Measurements from ENCODE around the gene CFAP74. TPM values are rescaled to one million over a fixed set of nuclear protein-coding genes. Genes with fewer than 3 reads are reported as not detected.

The CFAP74 gene
- total RNA-seq, 1 donor from 2014 or later: under 0.01 TPM

DNA sequence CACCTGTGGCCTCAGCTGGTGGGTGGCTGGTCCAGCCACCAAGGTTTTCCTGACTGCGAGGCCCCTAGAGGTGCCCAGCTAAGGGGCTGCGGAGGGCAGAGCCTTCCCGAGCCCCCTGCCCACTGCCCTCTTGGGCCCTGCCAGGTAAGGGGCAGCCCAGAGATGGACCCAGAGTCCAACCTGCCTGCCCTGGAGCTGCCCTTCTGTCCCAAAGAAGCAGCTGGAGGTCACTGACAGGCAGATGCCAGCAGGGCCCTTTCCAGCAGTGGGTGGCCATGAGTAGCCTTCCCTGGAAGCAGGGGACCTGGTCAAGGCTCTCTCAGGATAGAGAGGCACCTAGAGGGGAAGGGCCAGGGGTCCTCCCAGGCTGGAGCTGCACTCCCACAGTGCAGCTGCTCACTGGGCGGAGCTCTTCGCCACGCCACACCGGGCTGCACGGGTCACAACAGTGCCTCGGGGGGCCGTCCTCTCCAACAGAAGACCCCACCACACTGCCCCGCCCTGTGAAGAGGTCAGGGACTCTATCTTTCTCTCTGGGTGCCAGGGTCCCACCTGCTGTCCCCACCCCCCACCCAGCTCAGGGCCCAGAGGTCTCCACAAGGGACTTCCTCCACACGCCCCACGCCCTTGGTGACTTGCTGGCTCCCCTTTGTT is 101.8 kb downstream of the CFAP74 start:
- H3K4me3 ChIP-seq (ENCODE audit: low read length in 3 of 3): no peak overlapping the region
- H3K27ac ChIP-seq (ENCODE audit: low read depth, low read length): no peak overlapping the region
- H3K27me3 ChIP-seq (ENCODE audit: control insufficient read depth in 3 of 3, insufficient read depth in 3 of 3, low read length in 3 of 3): peaks cover 0 to 2% (median 0%) of the 10 kb centered on the region in 3 donors
- H3K9ac ChIP-seq (ENCODE audit: low read depth in 1 of 3, low read length in 3 of 3): no peak overlapping the region
- H3K9me3 ChIP-seq (ENCODE audit: control insufficient read depth in 3 of 3, low read length in 3 of 3): no peaks in the 10 kb centered on the region
- H3K4me1 ChIP-seq (ENCODE audit: control insufficient read depth in 3 of 3, insufficient read depth in 3 of 3, low read length in 3 of 3): peaks cover 3 to 9% (median 5%) of the 10 kb centered on the region in 3 donors
- no peaks in the 10 kb centered on the region for H3K36me3 ChIP-seq (ENCODE audit: control insufficient read depth in 3 of 3, insufficient read depth in 3 of 3, low read length in 3 of 3)

DNA sequence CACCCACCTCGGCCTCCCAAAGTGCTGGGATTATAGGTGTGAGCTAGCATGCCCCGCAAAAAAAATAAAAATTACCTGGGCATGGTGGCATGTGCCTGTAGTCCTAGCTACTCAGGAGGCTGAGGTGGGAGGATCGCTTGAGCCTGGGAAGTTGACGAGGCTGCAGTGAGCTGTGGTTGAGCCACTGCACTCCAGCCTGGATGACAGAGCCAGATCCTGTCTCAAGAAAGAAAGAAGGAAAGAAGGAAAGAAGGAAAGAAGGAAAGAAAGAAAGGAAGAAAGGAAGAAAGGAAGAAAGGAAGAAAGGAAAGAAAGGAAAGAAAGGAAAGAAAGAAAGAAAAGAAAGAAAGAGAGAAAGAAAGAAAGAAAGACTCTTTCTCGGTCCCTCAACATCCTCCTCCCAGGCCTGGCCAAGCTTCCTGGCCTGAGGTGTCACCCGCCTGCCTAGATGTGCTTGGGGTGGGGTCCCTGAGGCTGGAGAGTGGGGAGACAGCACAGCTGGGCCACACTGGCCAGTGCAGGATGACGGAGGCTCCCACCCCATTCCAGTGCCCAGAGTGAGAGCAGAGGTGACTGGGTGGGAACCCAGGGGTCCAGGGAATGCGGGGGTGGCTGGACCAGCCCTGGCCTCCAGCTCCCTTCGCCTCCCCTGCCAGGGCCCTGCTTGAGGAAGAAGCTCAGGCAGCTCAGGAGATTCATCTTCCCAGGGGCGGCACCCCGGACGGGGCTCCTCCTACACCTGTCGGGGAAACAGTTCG is 102.5 kb downstream of the CFAP74 start:
- Histone ChIP-seq H3K36me3 (ENCODE audit: control insufficient read depth in 3 of 3, insufficient read depth in 3 of 3, low read length in 3 of 3) (no peaks in the 10 kb centered on the region), H3K27me3 (ENCODE audit: control insufficient read depth in 3 of 3, insufficient read depth in 3 of 3, low read length in 3 of 3) (peaks cover 0 to 2% (median 0%) of the 10 kb centered on the region in 3 donors), H3K4me3 (ENCODE audit: low read length in 3 of 3) (no peak overlapping the region), H3K9ac (ENCODE audit: low read depth in 1 of 3, low read length in 3 of 3) (no peak overlapping the region), H3K4me1 (ENCODE audit: control insufficient read depth in 3 of 3, insufficient read depth in 3 of 3, low read length in 3 of 3) (peaks cover 1 to 3% (median 2%) of the 10 kb centered on the region in 3 donors), H3K27ac (ENCODE audit: low read depth, low read length) (no peak overlapping the region), H3K9me3 (ENCODE audit: control insufficient read depth in 3 of 3, low read length in 3 of 3) (no peaks in the 10 kb centered on the region)

- no peaks in the 10 kb centered on the region for H3K36me3 ChIP-seq (ENCODE audit: control insufficient read depth in 3 of 3, insufficient read depth in 3 of 3, low read length in 3 of 3)
- no peak overlapping the region for H3K9ac ChIP-seq (ENCODE audit: low read depth in 1 of 3, low read length in 3 of 3)
- H3K4me1 ChIP-seq (ENCODE audit: control insufficient read depth in 3 of 3, insufficient read depth in 3 of 3, low read length in 3 of 3): peaks cover 5 to 12% (median 9%) of the 10 kb centered on the region in 3 donors
- H3K27me3 ChIP-seq (ENCODE audit: control insufficient read depth in 3 of 3, insufficient read depth in 3 of 3, low read length in 3 of 3): peaks cover 4 to 13% (median 6%) of the 10 kb centered on the region in 3 donors
- H3K9me3 ChIP-seq (ENCODE audit: control insufficient read depth in 3 of 3, low read length in 3 of 3): no peaks in the 10 kb centered on the region
- H3K27ac ChIP-seq (ENCODE audit: low read depth, low read length): no peak overlapping the region
- H3K4me3 ChIP-seq (ENCODE audit: low read length in 3 of 3): no peak overlapping the region
Observed at GRCh38 chr1:1899967-1900327, 103.6 kb downstream of the CFAP74 start.

DNA sequence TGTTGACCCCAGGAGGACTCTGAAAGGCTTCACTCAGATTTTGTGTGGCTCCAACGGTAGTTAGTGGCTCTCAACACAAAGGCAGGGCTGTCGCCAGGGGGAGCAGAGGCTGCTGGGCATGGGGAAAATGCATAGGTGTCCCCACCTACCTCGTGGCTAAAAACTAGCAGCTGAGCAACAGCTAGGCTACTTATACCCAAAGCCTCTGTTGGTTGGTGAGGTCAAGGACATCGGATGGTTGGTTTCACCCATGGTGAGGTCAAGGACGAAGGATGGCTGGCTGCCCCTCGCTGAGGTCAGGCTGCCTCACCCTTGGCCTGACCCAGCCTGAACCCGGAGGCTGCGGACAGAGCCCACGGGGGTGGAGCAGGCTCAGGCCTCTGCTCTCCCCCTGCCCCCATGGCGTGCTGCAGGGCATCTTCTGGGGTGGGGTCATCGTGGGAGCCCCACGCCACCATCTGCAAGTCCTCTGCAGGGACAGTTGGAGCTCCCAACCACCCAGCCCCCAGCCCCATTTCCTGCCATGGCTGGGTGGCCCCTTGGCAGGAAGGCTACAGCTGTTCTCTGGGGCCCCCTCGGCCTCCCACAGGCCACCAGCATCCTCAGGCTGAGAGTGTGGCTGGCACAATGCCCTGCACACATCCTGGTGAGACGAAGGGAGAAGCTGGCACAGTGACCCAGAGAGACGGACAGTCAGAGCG is 104.2 kb downstream of the CFAP74 start:
- H3K9me3 ChIP-seq (ENCODE audit: control insufficient read depth in 3 of 3, low read length in 3 of 3): no peaks in the 10 kb centered on the region
- H3K4me1 ChIP-seq (ENCODE audit: control insufficient read depth in 3 of 3, insufficient read depth in 3 of 3, low read length in 3 of 3): peaks cover 10 to 18% (median 14%) of the 10 kb centered on the region in 3 donors
- H3K36me3 ChIP-seq (ENCODE audit: control insufficient read depth in 3 of 3, insufficient read depth in 3 of 3, low read length in 3 of 3): no peaks in the 10 kb centered on the region
- no peak overlapping the region for H3K9ac ChIP-seq (ENCODE audit: low read depth in 1 of 3, low read length in 3 of 3)
- peaks cover 4 to 13% (median 10%) of the 10 kb centered on the region in 3 donors for H3K27me3 ChIP-seq (ENCODE audit: control insufficient read depth in 3 of 3, insufficient read depth in 3 of 3, low read length in 3 of 3)
- no peak overlapping the region for H3K4me3 ChIP-seq (ENCODE audit: low read length in 3 of 3)
- H3K27ac ChIP-seq (ENCODE audit: low read depth, low read length): no peak overlapping the region

GRCh38 chr1:1898246-1898933 is 105.2 kb downstream of the CFAP74 start:
- Histone ChIP-seq H3K27ac (ENCODE audit: low read depth, low read length) (no peak overlapping the region), H3K9ac (ENCODE audit: low read depth in 1 of 3, low read length in 3 of 3) (no peak overlapping the region), H3K9me3 (ENCODE audit: control insufficient read depth in 3 of 3, low read length in 3 of 3) (no peaks in the 10 kb centered on the region), H3K27me3 (ENCODE audit: control insufficient read depth in 3 of 3, insufficient read depth in 3 of 3, low read length in 3 of 3) (peaks cover 4 to 13% (median 10%) of the 10 kb centered on the region in 3 donors), H3K4me3 (ENCODE audit: low read length in 3 of 3) (no peak overlapping the region), H3K36me3 (ENCODE audit: control insufficient read depth in 3 of 3, insufficient read depth in 3 of 3, low read length in 3 of 3) (no peaks in the 10 kb centered on the region), H3K4me1 (ENCODE audit: control insufficient read depth in 3 of 3, insufficient read depth in 3 of 3, low read length in 3 of 3) (peaks cover 15 to 28% (median 24%) of the 10 kb centered on the region in 3 donors)

GRCh38 chr1:1895456-1896336 is 107.9 kb downstream of the CFAP74 start:
- H3K4me1 ChIP-seq (ENCODE audit: control insufficient read depth in 3 of 3, insufficient read depth in 3 of 3, low read length in 3 of 3): peaks cover 24 to 44% (median 40%) of the 10 kb centered on the region in 3 donors
- H3K27me3 ChIP-seq (ENCODE audit: control insufficient read depth in 3 of 3, insufficient read depth in 3 of 3, low read length in 3 of 3): peaks cover 4 to 13% (median 10%) of the 10 kb centered on the region in 3 donors
- H3K27ac ChIP-seq (ENCODE audit: low read depth, low read length): no peak overlapping the region
- H3K9ac ChIP-seq (ENCODE audit: low read depth in 1 of 3, low read length in 3 of 3): peak overlapping the region in 1 of 3 donors; percentile 62
- H3K9me3 ChIP-seq (ENCODE audit: control insufficient read depth in 3 of 3, low read length in 3 of 3): no peaks in the 10 kb centered on the region
- H3K4me3 ChIP-seq (ENCODE audit: low read length in 3 of 3): peak overlapping the region in 1 of 3 donors; percentile 3
- H3K36me3 ChIP-seq (ENCODE audit: control insufficient read depth in 3 of 3, insufficient read depth in 3 of 3, low read length in 3 of 3): no peaks in the 10 kb centered on the region

GRCh38 chr1:1895060-1895418 is 108.5 kb downstream of the CFAP74 start:
- Histone ChIP-seq H3K9me3 (ENCODE audit: control insufficient read depth in 3 of 3, low read length in 3 of 3) (no peaks in the 10 kb centered on the region), H3K4me3 (ENCODE audit: low read length in 3 of 3) (peak overlapping the region in 2 of 3 donors; percentile 3 to 46), H3K9ac (ENCODE audit: low read depth in 1 of 3, low read length in 3 of 3) (peak overlapping the region; percentile 32 to 62 (median 51)), H3K27me3 (ENCODE audit: control insufficient read depth in 3 of 3, insufficient read depth in 3 of 3, low read length in 3 of 3) (peaks cover 4 to 13% (median 10%) of the 10 kb centered on the region in 3 donors), H3K27ac (ENCODE audit: low read depth, low read length) (no peak overlapping the region), H3K4me1 (ENCODE audit: control insufficient read depth in 3 of 3, insufficient read depth in 3 of 3, low read length in 3 of 3) (peaks cover 24 to 44% (median 40%) of the 10 kb centered on the region in 3 donors), H3K36me3 (ENCODE audit: control insufficient read depth in 3 of 3, insufficient read depth in 3 of 3, low read length in 3 of 3) (no peaks in the 10 kb centered on the region)

GRCh38 chr1:1894354-1895059 is 109.1 kb downstream of the CFAP74 start:
- Histone ChIP-seq H3K9me3 (ENCODE audit: control insufficient read depth in 3 of 3, low read length in 3 of 3) (no peaks in the 10 kb centered on the region), H3K4me3 (ENCODE audit: low read length in 3 of 3) (peak overlapping the region in 2 of 3 donors; percentile 3 to 46), H3K4me1 (ENCODE audit: control insufficient read depth in 3 of 3, insufficient read depth in 3 of 3, low read length in 3 of 3) (peaks cover 24 to 44% (median 40%) of the 10 kb centered on the region in 3 donors), H3K36me3 (ENCODE audit: control insufficient read depth in 3 of 3, insufficient read depth in 3 of 3, low read length in 3 of 3) (no peaks in the 10 kb centered on the region), H3K9ac (ENCODE audit: low read depth in 1 of 3, low read length in 3 of 3) (peak overlapping the region; percentile 32 to 62 (median 51)), H3K27me3 (ENCODE audit: control insufficient read depth in 3 of 3, insufficient read depth in 3 of 3, low read length in 3 of 3) (peaks cover 4 to 13% (median 10%) of the 10 kb centered on the region in 3 donors), H3K27ac (ENCODE audit: low read depth, low read length) (no peak overlapping the region)
